C4-2B (cell line): Measurements from ENCODE around the gene MIB2.

Source experiments
- ZFX ChIP-seq: fragments of 450-650 bp; IDR thresholded peaks from 2 replicates; pipeline ENCODE4 v1.6.1; 2017
- TF ChIP-seq, protein P1 (sequence below): fragments of 450-650 bp; conservative IDR thresholded peaks from 2 replicates; pipeline ENCODE4 v1.5.1; 2017; ENCODE audit warnings: mild to moderate bottlenecking

GRCh38 chr1:1613509-1614082 is 1.7 kb upstream of the MIB2 start:
- TF ChIP-seq, protein P1, sequence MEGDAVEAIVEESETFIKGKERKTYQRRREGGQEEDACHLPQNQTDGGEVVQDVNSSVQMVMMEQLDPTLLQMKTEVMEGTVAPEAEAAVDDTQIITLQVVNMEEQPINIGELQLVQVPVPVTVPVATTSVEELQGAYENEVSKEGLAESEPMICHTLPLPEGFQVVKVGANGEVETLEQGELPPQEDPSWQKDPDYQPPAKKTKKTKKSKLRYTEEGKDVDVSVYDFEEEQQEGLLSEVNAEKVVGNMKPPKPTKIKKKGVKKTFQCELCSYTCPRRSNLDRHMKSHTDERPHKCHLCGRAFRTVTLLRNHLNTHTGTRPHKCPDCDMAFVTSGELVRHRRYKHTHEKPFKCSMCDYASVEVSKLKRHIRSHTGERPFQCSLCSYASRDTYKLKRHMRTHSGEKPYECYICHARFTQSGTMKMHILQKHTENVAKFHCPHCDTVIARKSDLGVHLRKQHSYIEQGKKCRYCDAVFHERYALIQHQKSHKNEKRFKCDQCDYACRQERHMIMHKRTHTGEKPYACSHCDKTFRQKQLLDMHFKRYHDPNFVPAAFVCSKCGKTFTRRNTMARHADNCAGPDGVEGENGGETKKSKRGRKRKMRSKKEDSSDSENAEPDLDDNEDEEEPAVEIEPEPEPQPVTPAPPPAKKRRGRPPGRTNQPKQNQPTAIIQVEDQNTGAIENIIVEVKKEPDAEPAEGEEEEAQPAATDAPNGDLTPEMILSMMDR: no peak
- TF ChIP-seq ZFX: no peak
